ENCODE results near the gene LEO1.

DNA sequence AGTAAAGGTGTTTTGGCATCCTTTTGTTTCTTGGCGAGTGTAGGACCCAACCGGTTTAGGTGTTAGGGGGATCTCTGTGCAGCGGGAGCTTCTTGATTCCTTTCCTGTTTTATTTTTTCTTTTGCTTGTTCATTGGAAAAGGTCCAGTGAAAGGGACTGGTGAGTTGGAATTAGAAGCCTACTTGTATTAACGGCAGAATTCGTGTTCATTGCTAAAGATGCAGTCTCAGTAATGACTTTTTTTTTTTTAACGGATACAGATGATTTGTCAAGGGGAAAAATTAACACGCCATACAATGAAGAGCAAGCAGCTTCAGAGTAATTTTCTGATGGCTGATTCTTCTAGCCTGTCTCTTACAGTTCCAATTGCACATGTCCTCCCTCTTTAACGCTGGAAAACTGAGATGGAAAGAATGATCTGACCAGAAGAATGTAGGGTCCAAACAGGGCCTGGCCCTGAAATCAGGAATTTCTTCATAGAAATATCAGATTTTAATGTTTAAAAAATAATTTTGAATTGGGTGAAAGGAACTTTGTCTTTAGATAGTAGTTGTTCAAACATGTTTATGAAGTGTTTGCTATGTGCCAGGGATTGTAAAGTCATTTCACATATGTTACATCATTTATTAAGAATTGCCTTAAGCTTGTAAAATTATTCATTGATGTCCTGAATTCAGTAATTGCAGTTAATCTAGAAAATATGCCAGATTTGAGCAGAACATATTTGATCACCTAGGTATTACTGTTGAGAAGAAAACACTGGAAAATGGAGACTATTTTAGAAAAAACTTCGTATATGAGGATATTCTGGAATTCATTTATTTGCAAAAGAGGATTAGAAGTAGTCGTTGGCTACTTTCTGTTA, 48.9 kb upstream of the LEO1 start:
- TF ChIP-seq, protein P1, sequence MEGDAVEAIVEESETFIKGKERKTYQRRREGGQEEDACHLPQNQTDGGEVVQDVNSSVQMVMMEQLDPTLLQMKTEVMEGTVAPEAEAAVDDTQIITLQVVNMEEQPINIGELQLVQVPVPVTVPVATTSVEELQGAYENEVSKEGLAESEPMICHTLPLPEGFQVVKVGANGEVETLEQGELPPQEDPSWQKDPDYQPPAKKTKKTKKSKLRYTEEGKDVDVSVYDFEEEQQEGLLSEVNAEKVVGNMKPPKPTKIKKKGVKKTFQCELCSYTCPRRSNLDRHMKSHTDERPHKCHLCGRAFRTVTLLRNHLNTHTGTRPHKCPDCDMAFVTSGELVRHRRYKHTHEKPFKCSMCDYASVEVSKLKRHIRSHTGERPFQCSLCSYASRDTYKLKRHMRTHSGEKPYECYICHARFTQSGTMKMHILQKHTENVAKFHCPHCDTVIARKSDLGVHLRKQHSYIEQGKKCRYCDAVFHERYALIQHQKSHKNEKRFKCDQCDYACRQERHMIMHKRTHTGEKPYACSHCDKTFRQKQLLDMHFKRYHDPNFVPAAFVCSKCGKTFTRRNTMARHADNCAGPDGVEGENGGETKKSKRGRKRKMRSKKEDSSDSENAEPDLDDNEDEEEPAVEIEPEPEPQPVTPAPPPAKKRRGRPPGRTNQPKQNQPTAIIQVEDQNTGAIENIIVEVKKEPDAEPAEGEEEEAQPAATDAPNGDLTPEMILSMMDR (IDR thresholded peaks at IDR 0.05), result no peak
- no peak for TF ChIP-seq EZH2 (IDR thresholded peaks at IDR 0.05; ENCODE audit: borderline replicate concordance, insufficient read depth, low read depth, low read length, poor library complexity, severe bottlenecking)
